ENCODE measurements around the gene CPED1.
"Not testable (repeated sequence)": the region's sequence is repeated elsewhere in the genome, so short reads cannot be mapped to it uniquely, and the experiment has no call there.

The CPED1 gene

DNA sequence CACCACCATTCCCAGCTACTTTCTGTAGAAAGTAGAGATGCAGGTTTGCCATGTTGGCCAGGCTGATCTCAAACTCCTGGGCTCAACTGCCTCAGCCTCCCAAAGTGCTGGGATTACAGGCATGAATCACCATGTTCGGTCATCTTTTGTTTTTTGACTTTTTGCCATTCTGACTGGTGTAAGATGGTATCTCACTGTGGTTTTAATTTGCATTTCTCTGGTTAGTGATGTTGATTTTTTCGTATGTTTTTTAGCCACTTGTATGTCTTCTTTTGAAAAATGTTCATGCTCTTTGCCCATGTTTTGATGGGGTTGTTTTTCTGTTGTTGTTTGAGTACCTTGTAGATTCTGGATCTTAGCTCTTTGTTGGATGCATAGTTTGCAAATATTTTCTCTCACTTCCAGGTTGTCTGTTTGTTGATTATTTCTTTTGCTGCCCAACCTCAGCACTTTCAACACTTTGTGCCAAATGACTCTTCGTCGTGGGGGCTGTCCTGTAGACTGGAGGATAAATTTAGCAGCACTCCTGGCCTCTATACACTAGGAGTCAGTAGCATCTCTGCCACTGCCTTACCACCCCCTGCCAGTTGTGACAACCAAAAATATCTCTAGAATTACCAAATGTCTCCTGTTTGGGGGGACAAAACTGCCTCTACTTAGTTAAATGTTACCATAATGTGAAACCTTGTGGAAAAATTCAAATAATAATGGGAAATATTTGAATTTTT lies 6.5 kb upstream of the CPED1 start:
- DNase-seq, result no peak

DNA sequence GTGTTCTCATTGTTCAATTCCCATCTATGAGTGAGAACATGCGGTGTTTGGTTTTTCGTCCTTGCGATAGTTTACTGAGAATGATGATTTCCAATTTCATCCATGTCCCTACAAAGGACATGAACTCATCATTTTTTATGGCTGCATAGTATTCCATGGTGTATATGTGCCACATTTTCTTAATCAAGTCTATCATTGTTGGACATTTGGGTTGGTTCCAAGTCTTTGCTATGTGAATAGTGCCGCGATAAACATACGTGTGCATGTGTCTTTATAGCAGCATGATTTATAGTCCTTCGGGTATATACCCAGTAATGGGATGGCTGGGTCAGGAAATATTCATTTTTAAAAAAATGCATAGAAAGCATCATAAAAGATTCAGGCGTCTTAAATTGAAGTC lies 4.9 kb upstream of the CPED1 start:
- not testable (repeated sequence) for DNase-seq

- DNase-seq, result no peak
These were observed 4.1 kb upstream of the CPED1 start for GRCh38 chr7:120984406-120984805.

DNA sequence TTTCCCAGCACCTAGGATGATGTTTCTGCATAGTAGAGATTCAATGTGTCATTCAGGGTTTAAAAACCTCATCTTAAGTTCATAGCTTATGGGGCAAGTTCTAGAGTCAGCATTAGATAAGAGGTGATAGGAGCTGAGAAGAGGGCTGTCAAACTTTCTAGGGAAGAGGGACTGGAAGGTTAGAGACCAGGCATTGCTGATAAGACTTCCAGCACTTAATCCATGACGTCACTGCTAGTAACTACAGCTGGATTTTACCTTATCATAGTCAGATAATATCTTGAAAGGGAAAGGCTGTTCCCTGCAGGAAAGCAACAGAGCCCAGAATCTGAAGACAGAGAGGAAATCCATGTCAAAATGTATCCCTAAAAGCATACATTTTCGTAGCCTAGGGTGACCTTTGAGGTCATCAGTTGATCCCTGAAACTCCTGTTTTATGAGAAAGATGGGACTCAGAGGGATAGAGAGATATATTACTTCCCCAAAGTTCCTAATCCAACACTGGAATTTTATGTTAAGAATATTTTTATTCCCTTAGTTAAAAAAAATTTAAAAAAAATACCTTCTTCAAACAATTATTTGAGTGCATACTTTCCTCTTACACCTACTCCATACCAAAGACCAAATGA lies 3.3 kb upstream of the CPED1 start:
- DNase-seq, result no peak

- no peak for DNase-seq
These were observed 2.7 kb upstream of the CPED1 start for GRCh38 chr7:120985839-120986238.

- DNase-seq, result no peak
These were observed 1.9 kb upstream of the CPED1 start for GRCh38 chr7:120986650-120987049.

- no peak for DNase-seq
These were observed 1.2 kb upstream of the CPED1 start for GRCh38 chr7:120987280-120987679.

GRCh38 chr7:120987683-120988590 lies 574 bp upstream of the CPED1 start:
- peak; percentile 74 for DNase-seq

DNA sequence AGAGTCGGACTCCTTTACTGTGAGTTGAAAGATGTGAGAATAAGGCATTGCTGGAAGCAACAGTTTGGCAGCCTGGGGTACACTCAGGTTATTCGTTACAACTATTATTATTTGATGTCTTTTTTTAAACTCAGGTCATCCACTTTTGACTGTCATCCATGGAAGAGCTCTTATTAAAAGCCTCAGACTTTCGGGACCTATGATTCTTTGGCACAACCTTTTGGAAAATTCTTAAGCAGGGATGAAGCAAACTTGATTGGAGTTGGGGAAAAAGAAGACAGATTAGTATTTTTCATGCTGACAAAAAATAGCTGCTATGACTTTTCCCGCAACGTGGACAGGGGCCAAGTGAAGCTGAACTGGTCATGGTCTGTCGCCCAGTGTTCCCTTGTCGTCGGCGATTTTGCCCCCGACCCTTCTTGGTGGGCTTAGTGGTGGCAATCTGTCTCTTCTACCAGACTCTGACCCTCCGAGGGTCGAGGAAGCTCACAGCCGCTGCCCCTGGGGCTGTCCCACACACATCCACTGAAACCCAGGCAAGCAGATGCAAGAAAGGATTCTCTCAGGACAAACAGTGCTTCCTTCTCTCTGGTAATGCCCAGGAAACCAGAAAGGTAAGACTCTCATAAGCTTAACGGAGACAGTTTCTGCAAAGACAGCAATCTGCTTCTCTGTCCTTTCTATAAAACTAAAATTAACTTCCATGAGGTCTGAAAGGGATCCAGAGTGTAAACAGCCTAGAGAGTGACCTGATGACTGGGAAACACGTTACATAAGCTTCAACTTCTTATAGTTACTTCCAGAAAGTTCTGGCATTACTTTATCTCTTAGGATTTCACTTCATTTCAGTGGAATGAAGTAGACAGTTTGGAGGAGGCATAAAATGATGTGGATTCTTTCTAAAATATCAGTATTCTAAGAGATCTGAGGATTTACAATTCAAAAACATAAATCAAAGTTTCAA lies 1.0 kb downstream of the CPED1 start:
- DNase-seq, result no peak

GRCh38 chr7:120990468-120991118 lies 2.1 kb downstream of the CPED1 start:
- DNase-seq, result no peak

DNA sequence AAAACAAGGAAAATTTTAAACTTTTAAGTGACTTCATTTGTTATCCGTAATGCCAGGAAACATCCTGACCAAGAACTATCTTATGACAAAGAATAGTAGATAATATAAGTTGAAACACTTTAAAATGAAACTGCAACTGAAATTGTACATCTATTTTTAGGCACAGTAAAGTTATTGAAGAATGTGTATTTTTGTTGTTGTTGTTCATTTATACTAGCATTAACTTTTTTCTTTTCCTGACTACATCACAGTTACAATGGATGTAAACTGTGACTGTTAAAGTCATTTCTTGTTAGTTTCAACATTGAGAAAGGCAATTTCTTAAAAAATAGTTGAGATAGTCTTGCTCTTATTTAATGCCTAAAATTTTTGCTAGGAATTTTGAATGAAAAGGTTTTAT lies 2.6 kb downstream of the CPED1 start:
- no peak for DNase-seq

GRCh38 chr7:120991581-120991980 lies 3.1 kb downstream of the CPED1 start:
- no peak for DNase-seq

- DNase-seq, result no peak
These were observed 3.9 kb downstream of the CPED1 start for GRCh38 chr7:120992272-120992964.

- DNase-seq, result no peak
These were observed 4.5 kb downstream of the CPED1 start for GRCh38 chr7:120992965-120993494.

GRCh38 chr7:120993553-120994191 lies 5.2 kb downstream of the CPED1 start:
- DNase-seq, result no peak

DNA sequence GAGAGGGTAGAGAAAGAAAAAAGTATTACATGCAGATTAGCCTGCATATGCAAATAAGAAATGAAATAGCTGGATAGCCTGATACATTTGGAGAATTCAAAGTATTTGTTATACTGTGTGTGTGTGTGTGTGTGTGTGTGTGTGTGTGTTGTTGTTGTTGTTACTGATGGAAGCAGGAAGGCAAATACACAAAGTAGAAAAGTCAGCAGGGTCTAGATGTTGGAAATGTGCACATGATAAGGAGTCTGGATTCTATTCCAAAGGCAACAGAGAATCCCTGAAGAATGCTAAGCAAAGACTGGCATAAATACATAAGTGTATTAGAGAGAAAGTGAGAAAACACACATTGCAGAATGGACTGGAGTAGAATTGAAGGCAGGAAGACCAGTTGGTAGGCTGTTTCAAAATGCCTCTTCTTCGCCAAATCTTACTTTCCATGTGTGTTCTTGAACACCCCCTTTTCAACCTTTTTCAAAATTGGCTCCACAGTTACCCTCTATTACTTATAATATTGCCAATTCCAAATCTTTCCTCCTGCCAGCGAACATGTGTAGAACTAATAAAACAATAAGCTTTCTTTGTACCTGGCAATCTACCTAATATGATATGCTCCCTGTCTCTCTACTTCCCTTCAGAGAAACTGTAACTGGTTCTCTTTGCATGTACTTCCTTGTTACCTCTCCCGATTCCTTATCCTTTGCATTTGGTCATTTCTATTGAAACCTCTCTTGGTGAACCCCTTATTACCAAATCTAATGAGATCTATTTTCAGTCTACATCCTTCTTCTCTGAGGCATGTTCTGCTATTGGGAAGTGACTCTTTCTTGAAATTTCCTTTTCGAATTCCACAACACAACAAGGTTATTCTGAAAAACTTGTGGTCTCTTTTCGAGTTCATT lies 6.2 kb downstream of the CPED1 start:
- no peak for DNase-seq

GRCh38 chr7:120995654-120996053 lies 7.1 kb downstream of the CPED1 start:
- peak; percentile 67 for DNase-seq

GRCh38 chr7:120996333-120996987 lies 7.9 kb downstream of the CPED1 start:
- peak; percentile 96 for DNase-seq

DNA sequence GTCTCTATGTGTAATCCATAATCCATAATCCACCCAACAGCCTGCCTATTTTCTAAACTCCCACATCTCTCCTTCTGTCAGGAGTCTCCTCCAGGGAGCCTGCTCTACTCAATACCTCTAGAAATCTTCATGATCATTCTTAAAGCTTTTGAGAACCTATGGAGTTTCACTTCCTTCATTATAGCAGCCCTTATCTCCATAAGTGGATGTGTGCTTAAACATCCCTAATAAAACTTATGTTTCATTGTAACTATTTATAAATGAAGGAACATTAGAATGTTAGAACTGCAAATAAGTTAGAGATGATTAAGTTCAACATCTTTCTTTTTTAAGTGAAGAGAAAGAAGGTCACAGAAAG lies 8.5 kb downstream of the CPED1 start:
- peak; percentile 61 for DNase-seq

Data from MV-4-11 (cell line).